GM23338 (cell line): Measurements from ENCODE around the gene GPX1. TPM values are rescaled to one million over a fixed set of nuclear protein-coding genes. Genes with fewer than 3 reads are reported as not detected.

Source experiments
- ATAC-seq: fragments of 200-7000 bp; cut with Tn5 transposase; 3 replicates; pipeline ENCODE4 v1.9.1; 2020
- DNase-seq: peaks from one replicate; pipeline ENCODE4 v3.0.0-alpha.2; 2015; ENCODE audit warnings: low spot score
- H2AFZ ChIP-seq: fragments of 200-600 bp; sonication (generic); 2 replicates; pipeline ENCODE4 v1.8.0; 2016; ENCODE audit warnings: antibody characterized with exemption, mild to moderate bottlenecking, moderate library complexity
- H3F3A ChIP-seq: fragments of 200-600 bp; sonication (generic); replicated peaks from 2 replicates; pipeline ENCODE4 v1.8.0; 2017; ENCODE audit warnings: antibody characterized with exemption, mixed run types, low read depth
- H3K27ac ChIP-seq: fragments of 200-600 bp; sonication (generic); 2 replicates; pipeline ENCODE4 v1.6.1; 2016; ENCODE audit warnings: low read depth
- H3K27me3 ChIP-seq: fragments of 200-600 bp; sonication (generic); 2 replicates; pipeline ENCODE4 v1.8.0; 2016; ENCODE audit warnings: mild to moderate bottlenecking, mixed run types, moderate library complexity; ENCODE audit not compliant: insufficient read depth
- H3K36me3 ChIP-seq: fragments of 200-600 bp; sonication (generic); 2 replicates; pipeline ENCODE4 v1.8.0; 2016; ENCODE audit warnings: mild to moderate bottlenecking; ENCODE audit not compliant: insufficient read depth
- H3K4me1 ChIP-seq: fragments of 200-600 bp; sonication (generic); 2 replicates; pipeline ENCODE4 v1.8.0; 2016; ENCODE audit warnings: mild to moderate bottlenecking, moderate library complexity; ENCODE audit not compliant: insufficient read depth
- H3K4me2 ChIP-seq: fragments of 200-600 bp; sonication (generic); 2 replicates; pipeline ENCODE4 v1.7.1; 2017; ENCODE audit warnings: mixed run types
- H3K4me3 ChIP-seq: fragments of 200-600 bp; sonication (generic); 2 replicates; pipeline ENCODE4 v1.6.1; 2016; ENCODE audit warnings: mixed run types
- H3K79me2 ChIP-seq: fragments of 200-600 bp; sonication (generic); replicated peaks from 2 replicates; pipeline ENCODE4 v1.8.0; 2017; ENCODE audit warnings: mild to moderate bottlenecking; ENCODE audit not compliant: insufficient read depth
- H3K9me2 ChIP-seq: fragments of 200-600 bp; sonication (generic); 2 replicates; pipeline ENCODE4 v1.8.0; 2017; ENCODE audit not compliant: insufficient read depth
- H4K20me1 ChIP-seq: fragments of 200-600 bp; sonication (generic); replicated peaks from 2 replicates; pipeline ENCODE4 v1.8.0; 2017; ENCODE audit warnings: mild to moderate bottlenecking; ENCODE audit not compliant: insufficient read depth
- H3K27ac Mint-ChIP-seq: 2 replicates; pipeline ENCODE4 v1.8.0; 2020; ENCODE audit warnings: inconsistent platforms, mild to moderate bottlenecking, moderate library complexity, mixed read lengths
- H3K27me3 Mint-ChIP-seq: 3 replicates; pipeline ENCODE4 v1.8.0; 2022; ENCODE audit warnings: low read depth, mild to moderate bottlenecking, moderate library complexity, mixed read lengths, inconsistent platforms; ENCODE audit not compliant: insufficient read depth, poor library complexity
- H3K36me3 Mint-ChIP-seq: 3 replicates; pipeline ENCODE4 v1.8.0; 2021; ENCODE audit warnings: low read depth, mild to moderate bottlenecking, inconsistent platforms, moderate library complexity, mixed read lengths
- H3K4me1 Mint-ChIP-seq: 3 replicates; pipeline ENCODE4 v1.8.0; 2020; ENCODE audit warnings: mild to moderate bottlenecking, inconsistent platforms, mixed read lengths
- H3K4me3 Mint-ChIP-seq: 3 replicates; pipeline ENCODE4 v1.8.0; 2021; ENCODE audit warnings: moderate library complexity, mild to moderate bottlenecking, inconsistent platforms, mixed read lengths
- H3K9me3 Mint-ChIP-seq: 3 replicates; pipeline ENCODE4 v1.8.0; 2020; ENCODE audit warnings: moderate library complexity, mild to moderate bottlenecking, inconsistent platforms, mixed read lengths
- CTCF ChIP-seq, 2 experiments: fragments of 200-600 bp in 1 of 2; sonication (generic) in 1 of 2; conservative IDR thresholded peaks; 2 replicates each; pipeline versions ENCODE4 v1.5.1 to v1.6.1; 2016 to 2017; ENCODE audit warnings: antibody characterized with exemption in 2 of 2, low read depth in 2 of 2, mild to moderate bottlenecking in 2 of 2, moderate library complexity in 1 of 2
- EZH2 ChIP-seq: fragments of 200-600 bp; sonication (generic); IDR thresholded peaks from one replicate; pipeline ENCODE4 v1.8.0; 2017; ENCODE audit warnings: antibody characterized with exemption, mild to moderate bottlenecking, low read depth; ENCODE audit not compliant: unreplicated experiment
- JUNB ChIP-seq: IDR thresholded peaks from one replicate; pipeline ENCODE4 v1.6.1; 2016; ENCODE audit warnings: antibody characterized with exemption; ENCODE audit not compliant: unreplicated experiment
- polyA plus RNA-seq: library from polyadenylated mRNA; unstranded; fragments of >200 nt; fragmentation: Nextera tagmentation; extraction: Ambion mirVana; gene quantifications from 2 replicates; pipeline ENCODE4 v1.2.1, GENCODE V29; 2016
- total RNA-seq: library from RNA; depleted of rRNA; stranded (reverse); fragments of >200 nt; shearing (Covaris generic); gene quantifications from 2 replicates; pipeline ENCODE4 v1.2.3, GENCODE V29; 2014; rRNA removed

The GPX1 gene
- total and polyA plus RNA-seq, 2 experiments from 2014 or later, result 247 to 394 TPM

GRCh38 chr3:49310677-49311076 is 47.5 kb downstream of the GPX1 start:
- no peak overlapping the region for H3K27ac ChIP-seq
- Mint-ChIP-seq H3K27me3 (no peaks in the 10 kb centered on the region), H3K4me1 (peaks cover 5% of the 10 kb centered on the region; the same call in 2 of the 3 replicates), H3K36me3 (peaks cover 25% of the 10 kb centered on the region; the same call in 2 of the 3 replicates), H3K4me3 (no peak overlapping the region), H3K9me3 (no peaks in the 10 kb centered on the region), H3K27ac (no peak overlapping the region; the same call in 1 of the 2 replicates)
- DNase-seq (no peak), ATAC-seq (no peak)
- no peaks in the 10 kb centered on the region for H4K20me1 ChIP-seq
- H3K4me2 ChIP-seq, result no peak overlapping the region
- no peaks in the 10 kb centered on the region for H3F3A ChIP-seq
- no peaks in the 10 kb centered on the region for H3K79me2 ChIP-seq
- no peak overlapping the region for H2AFZ ChIP-seq
- no peaks in the 10 kb centered on the region; the same call in 1 of the 2 replicates for H3K4me1 ChIP-seq
- no peak for TF ChIP-seq EZH2
- no peak for TF ChIP-seq CTCF (conservative IDR thresholded peaks at IDR 0.05; ENCODE audit: low read depth in 2 of 2)
- no peak for TF ChIP-seq JUNB
- H3K9me2 ChIP-seq, result no peaks in the 10 kb centered on the region
- H3K36me3 ChIP-seq, result peaks cover 7% of the 10 kb centered on the region; the same call in 1 of the 2 replicates
- H3K27me3 ChIP-seq, result no peaks in the 10 kb centered on the region
- H3K4me3 ChIP-seq, result no peak overlapping the region

Other genes with a start within 250 kb of the GPX1 start
- 56.9 and 62.0 TPM in 2 replicates for gene USP19, start 237.5 kb downstream of the GPX1 start, total RNA-seq
- 13.2 and 14.0 TPM in 2 replicates for gene USP19, start 237.5 kb downstream of the GPX1 start, polyA plus RNA-seq
- gene LAMB2, start 225.3 kb downstream of the GPX1 start, total RNA-seq, result 106 and 154 TPM in 2 replicates
- gene LAMB2, start 225.3 kb downstream of the GPX1 start, polyA plus RNA-seq, result 71.0 and 71.3 TPM in 2 replicates
- 37.4 and 44.2 TPM in 2 replicates for gene CCDC71, start 192.0 kb downstream of the GPX1 start, total RNA-seq
- gene CCDC71, start 192.0 kb downstream of the GPX1 start, polyA plus RNA-seq, result 1.9 and 2.6 TPM in 2 replicates
- gene KLHDC8B, start 186.8 kb downstream of the GPX1 start, total RNA-seq, result 11.1 and 15.0 TPM in 2 replicates
- 4.7 and 5.5 TPM in 2 replicates for gene KLHDC8B, start 186.8 kb downstream of the GPX1 start, polyA plus RNA-seq
- 2.4 and 5.4 TPM in 2 replicates for gene C3orf62, start 81.1 kb downstream of the GPX1 start, total RNA-seq
- gene C3orf62, start 81.1 kb downstream of the GPX1 start, polyA plus RNA-seq, result 1.6 and 3.3 TPM in 2 replicates
- gene USP4, start 18.3 kb downstream of the GPX1 start, total RNA-seq, result 13.3 and 16.9 TPM in 2 replicates
- 20.3 and 27.8 TPM in 2 replicates for gene USP4, start 18.3 kb downstream of the GPX1 start, polyA plus RNA-seq
- 373 and 421 TPM in 2 replicates for gene RHOA, start 53.6 kb upstream of the GPX1 start, total RNA-seq
- 234 and 248 TPM in 2 replicates for gene RHOA, start 53.6 kb upstream of the GPX1 start, polyA plus RNA-seq
- gene TCTA, start 54.1 kb upstream of the GPX1 start, total RNA-seq, result 5.0 and 9.7 TPM in 2 replicates
- 3.9 and 4.0 TPM in 2 replicates for gene TCTA, start 54.1 kb upstream of the GPX1 start, polyA plus RNA-seq
- 32.8 and 39.9 TPM in 2 replicates for gene AMT, start 64.1 kb upstream of the GPX1 start, total RNA-seq
- gene AMT, start 64.1 kb upstream of the GPX1 start, polyA plus RNA-seq, result 34.1 and 35.6 TPM in 2 replicates
- 5.9 and 7.3 TPM in 2 replicates for gene NICN1, start 71.0 kb upstream of the GPX1 start, total RNA-seq
- 2.8 and 4.2 TPM in 2 replicates for gene NICN1, start 71.0 kb upstream of the GPX1 start, polyA plus RNA-seq
- gene DAG1, start 111.9 kb upstream of the GPX1 start, total RNA-seq, result 152 and 167 TPM in 2 replicates
- gene DAG1, start 111.9 kb upstream of the GPX1 start, polyA plus RNA-seq, result 29.6 and 29.9 TPM in 2 replicates
- gene BSN, start 196.1 kb upstream of the GPX1 start, total RNA-seq, result 5.1 and 5.4 TPM in 2 replicates
- gene BSN, start 196.1 kb upstream of the GPX1 start, polyA plus RNA-seq, result 0.38 and 0.50 TPM in 2 replicates